HG03565 (cell line): ENCODE measurements around the gene MRPL43.

Experiments
- ATAC-seq: cut with Tn5 transposase; IDR thresholded peaks from one replicate; pipeline ENCODE4 v1.9.1; 2021; ENCODE audit warnings: mild to moderate bottlenecking, moderate library complexity; ENCODE audit not compliant: unreplicated experiment

MRPL43 gene

GRCh38 chr10:100969187-100970075 is 17.9 kb downstream of the MRPL43 start, which contains the start of gene SEMA4G:
SEMA4G (plus strand) TSS chr10:100969504; CDS start chr10:100972913, 3,409 bp downstream.
- ATAC-seq, result no peak

GRCh38 chr10:100968863-100969186 is 18.5 kb downstream of the MRPL43 start:
- no peak for ATAC-seq

- no peak for ATAC-seq
Measured at GRCh38 chr10:100968062-100968736, 19.1 kb downstream of the MRPL43 start.

- no peak for ATAC-seq
Measured at GRCh38 chr10:100967332-100967731, 20.0 kb downstream of the MRPL43 start.

GRCh38 chr10:100966887-100967286 is 20.4 kb downstream of the MRPL43 start:
- no peak for ATAC-seq

- ATAC-seq, result no peak
Measured at GRCh38 chr10:100965820-100966219, 21.5 kb downstream of the MRPL43 start.

GRCh38 chr10:100963826-100964225 is 23.5 kb downstream of the MRPL43 start:
- no peak for ATAC-seq

- ATAC-seq, result no peak
Measured at GRCh38 chr10:100962351-100963080, 24.8 kb downstream of the MRPL43 start.

GRCh38 chr10:100960251-100960650 is 27.0 kb downstream of the MRPL43 start:
- ATAC-seq, result no peak

GRCh38 chr10:100948916-100949315 is 38.4 kb downstream of the MRPL43 start:
- no peak for ATAC-seq

- ATAC-seq, result no peak
Measured at GRCh38 chr10:100945754-100946153, 41.5 kb downstream of the MRPL43 start.

GRCh38 chr10:100943508-100943907 is 43.8 kb downstream of the MRPL43 start:
- ATAC-seq, result no peak

GRCh38 chr10:100942229-100942628 is 45.1 kb downstream of the MRPL43 start:
- no peak for ATAC-seq

GRCh38 chr10:100939763-100940344 is 47.4 kb downstream of the MRPL43 start:
- no peak for ATAC-seq
